Measurements from ENCODE around the gene MTOR.
"Not testable (repeated sequence)": the region's sequence is repeated elsewhere in the genome, so short reads cannot be mapped to it uniquely, and the experiment has no call there.

MTOR gene

DNA sequence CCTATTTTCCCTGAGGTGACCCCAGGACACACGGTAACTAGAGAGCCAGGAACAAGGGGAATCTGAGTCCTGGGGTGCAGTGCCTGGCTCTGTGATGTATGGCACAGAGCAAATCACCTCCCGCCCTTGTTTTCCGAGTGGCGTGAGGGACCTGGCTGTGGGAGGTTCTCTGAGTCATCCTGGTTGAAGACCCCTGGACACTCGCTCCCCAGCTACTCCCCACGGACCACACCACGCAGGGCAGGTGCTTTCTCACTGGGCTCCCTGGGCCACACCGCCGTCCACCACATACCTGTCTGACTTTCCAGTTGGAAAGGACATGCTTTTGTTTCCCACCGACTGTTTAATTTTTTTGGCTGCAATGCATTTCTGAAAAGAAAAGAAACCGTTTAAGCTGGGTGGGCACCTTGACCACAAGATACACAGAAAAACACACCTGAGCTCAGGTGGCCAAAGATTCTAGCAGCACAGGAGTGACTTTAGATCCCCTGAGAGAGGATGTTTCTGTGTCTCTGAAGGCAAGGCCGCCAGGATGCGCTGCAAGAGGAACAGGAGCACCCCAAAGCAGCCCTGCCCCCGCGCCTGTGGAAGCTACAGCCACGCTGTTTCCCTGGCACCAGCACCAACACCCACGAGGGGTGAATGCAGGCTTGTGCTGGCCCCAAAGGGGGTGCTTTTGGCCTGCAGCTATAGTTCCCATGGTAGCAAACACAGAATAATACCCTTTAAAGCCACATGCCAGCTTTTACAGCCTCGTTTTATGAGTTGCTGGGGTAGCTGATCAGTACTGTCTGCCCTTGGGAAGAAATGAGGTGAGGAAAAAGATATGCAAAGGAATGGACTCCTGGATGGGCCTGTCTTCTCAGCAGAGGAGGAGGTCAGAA lies 194.4 kb downstream of the MTOR start:
- in situ Hi-C loops (cut with HindIII; ENCODE audit: low sequenced_read_pairs), result no loop called here

- in situ Hi-C loops (cut with HindIII; ENCODE audit: low sequenced_read_pairs), result no loop called here
These were observed 196.6 kb downstream of the MTOR start for GRCh38 chr1:11065796-11066195.

DNA sequence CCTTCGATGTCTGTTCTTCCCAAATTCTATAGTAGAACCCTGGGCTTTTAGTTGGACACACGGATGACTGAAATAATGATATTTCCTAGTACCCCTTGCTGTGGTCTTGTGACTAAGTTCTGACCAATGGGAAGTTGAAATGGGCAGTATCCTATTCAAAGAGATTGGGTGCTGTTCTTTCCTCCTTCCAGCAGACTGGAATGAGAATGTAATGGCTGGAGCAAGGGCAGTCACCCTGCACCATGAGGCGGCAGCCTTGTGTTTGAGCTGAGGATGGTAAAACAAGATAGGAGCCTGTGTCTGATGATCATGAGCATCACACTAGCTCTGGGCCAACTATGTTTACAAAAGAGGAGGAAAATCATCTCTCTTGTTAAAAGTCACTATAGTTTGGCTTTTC lies 197.4 kb downstream of the MTOR start:
- in situ Hi-C loops (cut with HindIII; ENCODE audit: low sequenced_read_pairs), result no loop called here

DNA sequence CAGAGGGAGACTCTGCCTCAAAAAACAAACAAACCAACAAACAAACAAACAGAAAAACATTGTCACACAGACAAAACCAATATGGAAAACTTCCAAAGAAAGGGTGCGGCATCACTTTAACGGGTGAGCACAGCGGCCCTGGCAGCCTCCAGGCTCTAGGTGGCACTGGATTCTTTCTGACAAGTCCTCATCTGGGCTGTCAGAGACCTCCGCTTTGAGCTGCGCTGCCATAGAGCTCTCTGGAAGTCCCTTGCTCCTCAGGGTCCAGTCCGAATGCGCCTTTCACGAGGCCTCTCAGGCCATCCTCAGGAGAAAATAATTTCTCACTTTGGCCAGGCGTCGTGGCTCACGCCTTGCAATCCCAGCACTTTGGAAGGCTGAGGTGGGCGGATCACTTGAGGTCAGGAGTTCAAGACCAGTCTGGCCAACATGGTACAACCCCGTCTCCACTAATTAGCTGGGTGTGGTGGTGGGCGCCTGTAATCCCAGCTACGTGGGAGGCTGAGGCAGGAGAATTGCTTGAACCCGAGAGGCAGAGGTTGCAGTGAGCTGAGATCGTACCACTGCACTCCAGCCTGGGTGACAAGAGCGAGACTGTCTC lies 198.3 kb downstream of the MTOR start:
- in situ Hi-C loops (cut with HindIII; ENCODE audit: low sequenced_read_pairs), result not testable (repeated sequence)

GRCh38 chr1:11062965-11063401 lies 199.4 kb downstream of the MTOR start:
- in situ Hi-C loops (cut with HindIII; ENCODE audit: low sequenced_read_pairs), result no loop called here

GRCh38 chr1:11061652-11062365 lies 200.5 kb downstream of the MTOR start:
- in situ Hi-C loops (cut with HindIII; ENCODE audit: low sequenced_read_pairs), result no loop called here

DNA sequence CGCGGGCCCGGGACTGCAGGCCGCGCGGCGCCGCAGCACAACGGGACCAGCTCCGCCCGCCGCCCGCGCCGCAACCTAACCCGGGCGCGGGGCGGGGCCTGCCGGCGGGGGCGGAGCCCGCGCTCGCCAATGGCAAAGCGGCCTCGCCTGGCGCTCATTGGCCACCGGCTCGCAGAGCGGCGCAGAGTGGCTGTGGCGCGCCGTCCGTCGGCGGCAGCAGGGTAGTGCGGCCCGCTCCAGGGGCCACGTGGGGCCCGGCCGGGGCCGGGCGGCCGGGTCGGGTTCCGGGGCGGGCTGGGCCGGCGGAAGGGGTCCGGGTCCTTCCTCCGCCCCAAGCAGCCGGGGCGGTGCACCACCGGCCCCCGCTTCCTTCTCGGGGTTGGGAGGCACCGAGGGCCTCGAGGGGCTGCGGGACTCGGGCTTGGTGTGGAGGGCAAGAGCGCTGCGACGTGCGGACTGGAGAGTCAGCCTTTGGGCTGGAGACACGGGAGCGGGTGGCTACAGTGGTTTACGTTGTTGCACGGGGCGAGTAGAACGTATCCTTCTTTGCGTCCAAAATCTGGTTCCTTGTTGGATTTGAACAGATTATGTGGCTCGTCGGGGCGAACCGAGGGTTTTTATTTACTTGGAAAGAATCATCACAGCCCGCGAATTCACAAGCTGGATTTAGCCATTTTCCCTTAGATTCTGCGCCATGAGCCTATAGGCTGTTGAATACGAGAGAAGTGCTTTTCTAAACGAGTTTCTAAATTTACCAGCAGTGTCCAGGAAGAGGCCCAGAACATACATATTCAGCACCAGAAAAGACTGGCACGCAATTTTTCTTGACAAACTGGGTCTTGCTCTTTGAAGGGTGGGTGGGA lies 202.2 kb downstream of the MTOR start, which contains the start of gene SRM:
Gene SRM (minus strand): TSS at position 51 of the 863 bp plus-strand sequence. CDS start 75 bp downstream, outside the sequence.
- in situ Hi-C loops (cut with HindIII; ENCODE audit: low sequenced_read_pairs), result no loop called here

- in situ Hi-C loops (cut with HindIII; ENCODE audit: low sequenced_read_pairs), result no loop called here
These were observed 203.0 kb downstream of the MTOR start for GRCh38 chr1:11059155-11059967.

- in situ Hi-C loops (cut with HindIII; ENCODE audit: low sequenced_read_pairs), result no loop called here
These were observed 203.7 kb downstream of the MTOR start for GRCh38 chr1:11058595-11059154.

GRCh38 chr1:11058026-11058425 lies 204.3 kb downstream of the MTOR start:
- in situ Hi-C loops (cut with HindIII; ENCODE audit: low sequenced_read_pairs), result no loop called here

DNA sequence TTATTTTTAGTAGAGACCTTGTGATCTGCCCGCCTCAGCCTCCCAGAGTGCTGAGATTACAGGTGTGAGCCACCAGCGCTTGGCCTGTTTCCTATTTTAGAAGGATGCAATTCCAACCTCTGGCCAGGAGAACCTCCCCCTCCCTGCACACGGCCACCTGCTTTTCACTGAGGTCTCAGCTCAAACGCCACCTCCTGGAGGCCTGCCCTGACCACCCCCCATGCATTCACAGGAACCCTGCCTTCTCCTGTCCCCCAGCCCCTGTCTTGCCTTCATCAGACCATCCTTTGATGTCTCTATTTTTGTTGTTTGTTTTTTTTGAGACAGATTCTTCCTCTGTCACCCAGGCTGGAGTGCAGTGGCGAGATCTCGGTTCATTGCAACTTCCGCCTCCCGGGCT lies 204.9 kb downstream of the MTOR start:
- in situ Hi-C loops (cut with HindIII; ENCODE audit: low sequenced_read_pairs), result no loop called here
